ENCODE measurements around the gene CACNA2D1.

CACNA2D1 gene
- total RNA-seq, result 0 to 0.67 reads per million in 2 donors

GRCh38 chr7:82443547-82444219, at the start of gene CACNA2D1:
Gene CACNA2D1 (minus strand): TSS chr7:82443777.
- DNase-seq, result peak in 1 of 5 experiments; percentile 24

DNA sequence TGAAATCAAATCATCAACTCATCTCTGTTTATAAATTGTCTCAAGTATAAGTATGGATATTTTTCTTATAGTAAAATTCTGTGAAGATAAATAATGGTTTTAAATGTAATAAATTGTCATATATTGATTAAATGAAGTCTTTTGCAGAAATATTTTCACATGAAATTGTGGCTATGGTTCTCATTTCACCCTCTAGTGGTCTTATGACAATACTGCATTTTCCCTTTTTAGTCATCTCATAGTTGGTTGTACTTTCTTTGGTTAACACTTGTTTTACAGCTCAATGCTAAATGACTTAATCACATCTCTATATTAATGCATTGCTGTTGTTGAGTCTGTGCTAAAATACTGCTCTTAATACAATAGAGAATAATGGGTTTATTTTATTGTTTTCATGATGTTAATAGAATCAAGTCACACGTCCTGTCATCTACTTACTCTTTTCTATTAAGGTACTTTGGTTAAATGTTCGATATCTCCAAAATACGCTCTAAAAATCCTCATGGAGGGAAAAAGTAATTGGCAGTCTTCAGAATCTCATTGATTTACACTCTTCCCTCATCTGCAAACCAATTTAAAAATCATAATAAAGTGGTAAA, 38.0 kb upstream of the CACNA2D1 start:
- DNase-seq, result peak in 1 of 5 experiments; percentile 0

DNA sequence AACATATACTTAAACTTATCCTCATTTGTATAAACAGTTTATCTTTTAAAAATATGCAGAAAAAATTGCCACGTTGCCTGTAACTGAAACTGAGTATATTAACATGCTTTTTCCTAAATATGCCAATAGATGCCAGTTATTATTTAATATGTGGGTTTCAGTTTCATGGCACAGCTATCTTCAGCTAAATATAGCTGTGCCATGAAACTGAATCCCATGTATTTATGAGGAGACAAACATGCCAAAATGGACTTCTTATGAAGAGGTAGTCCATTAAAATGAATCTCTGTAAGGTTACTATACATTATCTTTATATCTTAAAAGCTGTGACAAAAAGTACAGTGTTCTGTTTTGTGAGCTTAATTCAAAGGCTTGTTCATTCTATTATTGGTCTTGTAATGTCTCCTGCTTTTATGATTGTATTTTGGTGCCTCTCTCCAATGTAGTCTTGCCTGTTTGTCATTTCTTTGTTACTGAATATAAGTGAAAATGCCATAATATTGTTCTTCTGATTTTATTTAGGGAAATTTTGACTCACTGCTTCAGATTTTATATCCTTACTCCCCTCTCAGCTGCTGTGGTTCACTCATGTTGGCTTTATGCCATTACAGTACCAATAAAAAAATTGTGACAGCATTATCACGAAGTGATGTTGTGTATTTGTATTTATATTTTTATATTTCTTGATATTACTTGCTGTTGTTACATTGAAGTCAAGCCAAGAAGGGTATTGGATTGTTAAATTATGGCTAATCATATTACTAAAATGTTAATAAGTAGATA, 34.3 kb upstream of the CACNA2D1 start:
- DNase-seq, result no peak

DNA sequence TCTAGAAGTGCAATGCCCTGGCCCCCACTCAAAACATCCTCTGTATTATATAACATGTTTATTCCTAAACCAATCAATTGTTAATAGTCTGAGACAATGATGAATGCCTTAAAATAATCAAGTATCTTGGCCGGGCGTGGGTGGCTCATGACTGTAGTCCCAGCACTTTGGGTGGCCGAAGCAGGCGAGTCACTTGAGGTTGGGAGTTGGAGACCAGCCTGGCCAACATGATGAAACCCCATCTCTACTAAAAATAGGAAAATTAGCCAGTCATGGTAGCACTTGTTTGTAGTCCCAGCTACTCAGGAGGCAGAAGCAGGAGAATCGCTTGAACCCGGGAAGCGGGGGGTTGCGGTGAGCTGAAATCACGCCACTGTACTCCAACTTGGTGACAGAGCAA, 29.4 kb upstream of the CACNA2D1 start:
- no peak for DNase-seq

DNA sequence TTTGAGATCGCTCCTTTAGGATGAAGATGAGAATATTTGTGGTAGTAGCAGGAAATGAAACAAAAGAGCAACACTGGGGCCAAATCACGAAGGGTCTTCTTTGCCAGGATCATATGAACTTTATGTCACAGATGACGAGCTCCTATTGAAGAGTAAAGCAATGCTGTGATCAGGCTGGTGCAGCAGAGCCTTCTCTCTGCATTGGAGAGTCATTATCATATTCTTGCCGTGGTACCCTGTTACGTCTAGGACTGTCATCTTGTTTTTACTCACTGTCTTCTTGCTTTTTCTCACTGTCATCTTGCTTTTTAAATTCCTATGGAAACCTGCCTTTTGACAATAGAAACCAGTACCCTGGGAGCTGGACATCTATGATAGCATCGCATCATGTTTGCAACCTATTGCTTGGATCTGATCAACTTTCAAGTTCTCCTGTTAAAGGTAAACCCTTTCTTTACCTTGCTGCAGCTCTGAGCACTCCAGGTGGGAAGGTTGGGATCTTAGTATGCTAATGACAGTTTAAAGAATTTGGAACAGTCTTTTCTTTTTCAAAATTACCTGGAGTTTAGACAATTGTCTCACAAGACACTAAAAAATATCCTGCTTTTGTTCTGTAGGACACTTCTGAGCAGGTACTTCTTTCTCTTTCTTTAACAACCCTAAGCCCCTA, 27.9 kb upstream of the CACNA2D1 start:
- no peak for DNase-seq

DNA sequence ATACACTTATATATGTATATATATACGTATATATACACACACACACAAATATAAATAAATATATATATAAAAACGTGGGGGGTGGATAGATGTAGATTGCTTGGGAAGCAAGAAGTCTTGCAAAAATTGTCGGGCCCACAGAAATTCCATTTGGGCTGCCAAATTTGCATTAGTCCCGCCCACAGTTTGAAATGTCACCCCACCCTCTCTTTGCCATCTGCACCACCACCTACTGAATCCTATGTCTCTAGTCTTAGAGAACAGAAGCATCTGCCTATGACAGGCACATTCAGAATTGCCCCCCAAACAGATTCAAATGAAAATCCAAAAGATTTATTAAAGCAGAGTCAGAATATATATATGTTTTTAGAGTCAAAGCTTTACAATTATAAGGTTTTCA, 25.6 kb upstream of the CACNA2D1 start:
- DNase-seq, result no peak

GRCh38 chr7:82468435-82468834, 24.9 kb upstream of the CACNA2D1 start:
- DNase-seq, result no peak

GRCh38 chr7:82467020-82467419, 23.4 kb upstream of the CACNA2D1 start:
- no peak for DNase-seq

- DNase-seq, result no peak
Observed at GRCh38 chr7:82464372-82464771, 20.8 kb upstream of the CACNA2D1 start.

- DNase-seq, result no peak
Observed at GRCh38 chr7:82455295-82455694, 11.7 kb upstream of the CACNA2D1 start.

- DNase-seq, result no peak
Observed at GRCh38 chr7:82450759-82451158, 7.2 kb upstream of the CACNA2D1 start.

DNA sequence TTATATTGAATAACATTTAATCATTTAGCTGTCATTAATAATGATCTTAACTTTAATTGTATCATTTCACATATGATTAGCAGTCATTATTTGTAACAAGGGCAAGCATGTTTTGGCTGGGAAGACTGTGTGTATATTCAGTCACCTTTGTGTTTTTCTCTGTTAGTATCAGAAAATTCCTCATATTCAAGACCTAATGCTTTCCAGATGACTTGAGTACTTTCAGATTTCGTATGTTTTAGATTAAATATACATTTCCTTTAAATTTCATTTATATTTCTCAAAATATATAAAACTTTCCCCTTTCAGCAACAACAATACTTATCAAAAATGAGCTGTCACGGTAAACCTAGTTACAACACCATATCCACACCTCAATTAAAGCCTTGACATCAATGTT, 6.3 kb upstream of the CACNA2D1 start:
- DNase-seq, result no peak

DNA sequence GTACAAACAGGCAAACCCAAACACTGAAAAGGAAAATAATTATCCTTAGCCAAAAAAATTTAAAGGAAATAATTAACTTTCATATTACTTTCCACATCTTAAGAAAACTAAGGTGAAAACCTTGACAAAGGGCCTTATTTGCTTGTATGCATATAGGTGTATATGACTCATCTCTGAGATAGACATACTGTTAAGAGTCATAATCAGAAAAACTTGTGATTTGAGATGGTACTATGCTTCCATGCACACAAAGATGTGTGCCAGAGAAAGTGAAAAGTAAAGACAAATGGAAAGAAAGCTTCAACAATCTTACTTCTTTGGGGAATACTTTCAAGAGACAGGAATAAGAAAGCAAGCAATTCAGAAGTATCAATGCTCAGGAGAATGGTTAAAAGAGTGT, 3.3 kb upstream of the CACNA2D1 start:
- DNase-seq, result no peak

- DNase-seq, result no peak
Observed at GRCh38 chr7:82445271-82445670, 1.7 kb upstream of the CACNA2D1 start.

- DNase-seq, result no peak
Observed at GRCh38 chr7:82444220-82444909, 788 bp upstream of the CACNA2D1 start.

DNA sequence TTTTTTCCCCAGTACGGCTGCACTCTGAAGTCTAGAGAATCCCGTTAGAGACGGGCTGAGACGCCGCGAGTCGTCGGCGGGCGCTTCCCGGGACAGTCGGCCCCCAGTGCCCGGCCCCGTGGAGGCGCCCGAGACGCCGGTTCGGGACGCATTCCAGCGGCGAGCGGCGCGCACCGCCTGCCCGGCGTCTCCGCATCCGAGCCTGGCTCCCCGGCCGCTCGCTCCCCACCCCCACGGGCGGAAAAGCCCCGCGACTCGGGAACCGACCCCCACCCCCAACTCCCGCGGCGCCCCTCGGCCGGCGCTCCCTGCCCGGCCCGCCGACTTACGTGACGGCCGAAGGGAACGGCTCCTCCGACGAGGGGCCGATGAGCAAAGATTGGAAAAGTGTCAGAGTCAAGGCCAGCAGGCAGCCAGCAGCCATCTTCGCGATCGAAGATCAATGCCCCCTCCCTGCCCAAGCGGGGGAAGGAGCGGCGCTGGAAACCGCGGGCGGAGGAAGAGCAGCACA, 486 bp downstream of the CACNA2D1 start:
- no peak for DNase-seq

GRCh38 chr7:82442492-82443035, 1.0 kb downstream of the CACNA2D1 start:
- DNase-seq, result no peak

- no peak for DNase-seq
Observed at GRCh38 chr7:82441669-82442478, 1.7 kb downstream of the CACNA2D1 start.

- no peak for DNase-seq
Observed at GRCh38 chr7:82438521-82438920, 5.1 kb downstream of the CACNA2D1 start.

DNA sequence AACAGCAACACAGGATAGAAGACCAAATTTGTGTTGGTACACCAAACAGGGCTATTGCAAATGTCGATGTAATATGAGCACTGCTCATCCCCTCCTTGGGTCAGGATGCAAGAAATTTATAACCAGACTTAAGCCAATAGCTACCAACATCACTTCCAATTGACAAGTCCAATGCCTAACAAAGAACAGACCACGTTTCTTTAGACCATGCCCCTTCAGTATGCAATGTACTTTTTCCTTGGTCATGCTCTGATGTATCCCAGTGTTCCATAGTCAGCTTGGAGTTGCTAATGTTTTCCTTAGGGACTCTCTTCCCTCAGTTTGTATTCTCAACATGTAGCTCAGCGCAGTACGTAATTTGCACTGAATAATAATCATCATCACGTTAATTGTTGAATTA, 7.8 kb downstream of the CACNA2D1 start:
- no peak for DNase-seq
